Psoas muscle (tissue), 8 donors: ENCODE results near the gene TEAD1. TPM values are rescaled to one million over a fixed set of nuclear protein-coding genes. Genes with fewer than 3 reads are reported as not detected.
"Not testable (repeated sequence)": the region's sequence is repeated elsewhere in the genome, so short reads cannot be mapped to it uniquely, and the experiment has no call there.

Experiments used
- ATAC-seq, 4 donors: fragments of 200-7000 bp; cut with Tn5 transposase; one replicate each; pipeline ENCODE4 v1.9.1; 2020; ENCODE audit warnings: moderate library complexity in 3 of 4, mild to moderate bottlenecking in 2 of 4
- DNase-seq, 2 donors: peaks; one replicate each; pipeline ENCODE4 v3.0.0-alpha.2; 2020
- H3K27ac ChIP-seq: fragments of 200-600 bp; one replicate; pipeline ENCODE4 v1.8.0; 2022
- H3K27me3 ChIP-seq, 3 donors: fragments of 200-600 bp in 1 of 3; one replicate each; pipeline versions ENCODE4 v1.6.1 to v1.8.0; 2013 to 2022; ENCODE audit warnings: low read length in 2 of 3, mild to moderate bottlenecking in 2 of 3, moderate library complexity in 1 of 3; ENCODE audit not compliant: insufficient read depth in 3 of 3
- H3K36me3 ChIP-seq, 2 donors: fragments of 200-600 bp in 1 of 2; one replicate each; pipeline versions ENCODE4 v1.6.1 to v1.8.0; 2013 to 2022; ENCODE audit warnings: low read depth in 1 of 2, mild to moderate bottlenecking in 1 of 2, moderate library complexity in 1 of 2; ENCODE audit not compliant: insufficient read depth in 1 of 2
- H3K4me1 ChIP-seq: fragments of 200-600 bp; one replicate; pipeline ENCODE4 v1.8.0; 2022
- H3K4me3 ChIP-seq: fragments of 200-600 bp; one replicate; pipeline ENCODE4 v1.8.0; 2022; ENCODE audit warnings: mild to moderate bottlenecking
- H3K9me3 ChIP-seq: fragments of 200-600 bp; one replicate; pipeline ENCODE4 v1.8.0; 2022
- WGBS, 3 donors: extraction: QIAGEN DNeasy Blood & Tissue Kit; methylation state at CpG; one replicate each; pipeline versions ENCODE4 v1.1.6 to v1.1.7; 2013; 5-methylcytosine and 5-hydroxymethylcytosine counted together
- intact Hi-C, 2 donors: fragments of 100-400 bp; cut with DNase I; formaldehyde crosslinking; loops; one replicate each; pipeline versions ENCODE4 v1.11.0 to v1.14.2; 2022
- polyA plus RNA-seq, 3 donors: library from polyadenylated mRNA; stranded (reverse); fragments of 200-250 nt; gene quantifications; one replicate each; pipeline ENCODE4 v1.2.3, GENCODE V29; 2013
- total RNA-seq, 4 donors: library from RNA; stranded (reverse); fragmentation: NEBNext Ultra II Directional in 2 of 4; extraction: Animal tissue kit (Norgen Biotek cat#: 25700) in 2 of 4; gene quantifications; one replicate each; pipeline versions ENCODE4 v1.2.1 to v1.2.4, GENCODE V29; 2021 to 2023
- TF ChIP-seq, protein P1 (sequence below): fragments of 200-600 bp; IDR thresholded peaks from one replicate; pipeline ENCODE4 v1.8.0; 2022; ENCODE audit warnings: antibody characterized with exemption
- donor health status: healthy with polysubstance abuse.
- donor health status: DM: no; HTN: no; CAD: no; lungs with moderate emphysema.
- donor health status: Bipolar disorder and iron deficiency.
- donor health status: healthy.
- donor health status: DM: yes; HTN: yes; CAD: no.
- donor health status: DM: no; HTN: no; CAD: no.
- donor health status: DM: no; HTN: no; CAD: no.
- donor health status: DM: yes; HTN: yes; CAD: no.

Gene TEAD1
- total and polyA plus RNA-seq, 7 donors: 11.3 to 178 (median 112) TPM

DNA sequence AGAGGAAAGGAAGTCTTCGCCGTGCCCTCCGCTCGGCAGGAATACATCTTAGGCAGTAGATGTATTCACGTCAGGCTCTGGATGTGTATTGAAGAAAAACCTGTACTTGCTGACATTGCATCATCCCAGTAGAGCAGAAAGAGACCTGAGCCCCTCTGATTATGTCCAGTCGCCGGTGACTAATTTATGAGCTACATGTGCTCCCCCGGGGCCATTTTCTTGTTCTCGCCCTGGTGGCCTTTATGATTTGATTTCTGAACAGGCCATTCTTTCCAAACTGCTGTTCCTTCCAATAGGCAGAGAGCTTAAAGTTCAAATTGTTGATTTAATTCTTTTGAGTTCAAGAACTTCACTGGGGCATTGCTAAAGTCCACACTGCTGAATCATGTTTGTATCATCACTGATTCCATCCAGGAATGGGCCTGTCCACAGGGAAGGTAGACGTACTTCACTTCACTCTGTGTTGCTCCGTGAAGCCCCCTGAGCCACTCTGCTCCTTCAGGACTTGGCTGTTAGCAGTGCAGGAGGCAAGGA lies 197.6 kb downstream of the TEAD1 start:
- Histone ChIP-seq H3K9me3 (no peaks in the 10 kb centered on the region), H3K4me3 (no peak overlapping the region), H3K27me3 (no peaks in the 10 kb centered on the region), H3K36me3 (peaks cover 0 to 3% of the 10 kb centered on the region in 2 donors), H3K27ac (no peak overlapping the region), H3K4me1 (peaks cover 13% of the 10 kb centered on the region)
- DNase-seq: no peak
- TF ChIP-seq, protein P1, sequence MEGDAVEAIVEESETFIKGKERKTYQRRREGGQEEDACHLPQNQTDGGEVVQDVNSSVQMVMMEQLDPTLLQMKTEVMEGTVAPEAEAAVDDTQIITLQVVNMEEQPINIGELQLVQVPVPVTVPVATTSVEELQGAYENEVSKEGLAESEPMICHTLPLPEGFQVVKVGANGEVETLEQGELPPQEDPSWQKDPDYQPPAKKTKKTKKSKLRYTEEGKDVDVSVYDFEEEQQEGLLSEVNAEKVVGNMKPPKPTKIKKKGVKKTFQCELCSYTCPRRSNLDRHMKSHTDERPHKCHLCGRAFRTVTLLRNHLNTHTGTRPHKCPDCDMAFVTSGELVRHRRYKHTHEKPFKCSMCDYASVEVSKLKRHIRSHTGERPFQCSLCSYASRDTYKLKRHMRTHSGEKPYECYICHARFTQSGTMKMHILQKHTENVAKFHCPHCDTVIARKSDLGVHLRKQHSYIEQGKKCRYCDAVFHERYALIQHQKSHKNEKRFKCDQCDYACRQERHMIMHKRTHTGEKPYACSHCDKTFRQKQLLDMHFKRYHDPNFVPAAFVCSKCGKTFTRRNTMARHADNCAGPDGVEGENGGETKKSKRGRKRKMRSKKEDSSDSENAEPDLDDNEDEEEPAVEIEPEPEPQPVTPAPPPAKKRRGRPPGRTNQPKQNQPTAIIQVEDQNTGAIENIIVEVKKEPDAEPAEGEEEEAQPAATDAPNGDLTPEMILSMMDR: no peak
- 84 to 92% (median 86%) methylated on average over 11 of the region's 11 CpGs for WGBS, 3 donors
- peak in 1 of 4 donors; percentile 20 for ATAC-seq
- intact Hi-C loops: no loop called here

DNA sequence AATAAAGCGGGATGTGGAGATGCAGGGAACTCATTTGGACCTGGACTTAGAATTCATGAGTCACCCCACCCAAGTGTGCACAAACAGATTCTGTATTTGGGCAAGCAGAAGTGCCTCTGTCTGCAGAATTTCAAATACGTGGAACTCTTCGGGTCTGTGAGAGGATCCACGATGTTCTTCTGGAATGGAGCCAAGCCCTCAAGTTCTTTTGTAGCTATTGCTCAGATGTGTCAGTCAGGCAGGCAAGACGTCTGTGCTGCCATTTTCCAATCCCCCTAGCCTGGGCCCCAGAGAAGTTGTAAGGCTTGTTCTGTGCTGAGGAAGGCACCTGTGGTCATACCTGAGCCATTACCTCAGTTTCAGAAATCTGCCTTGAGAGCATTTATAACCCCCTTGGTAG lies 202.1 kb downstream of the TEAD1 start:
- Histone ChIP-seq H3K9me3 (no peaks in the 10 kb centered on the region), H3K27me3 (no peaks in the 10 kb centered on the region), H3K4me3 (no peak overlapping the region), H3K4me1 (peaks cover 3% of the 10 kb centered on the region), H3K36me3 (peaks cover 0 to 28% of the 10 kb centered on the region in 2 donors), H3K27ac (peak overlapping the region; percentile 23)
- TF ChIP-seq, protein P1: no peak
- intact Hi-C loops: no loop called here
- ATAC-seq (peak in 2 of 4 donors; percentile 66 to 73), DNase-seq (no peak)
- 55 to 81% (median 59%) methylated on average over 5 of the region's 5 CpGs for WGBS, 3 donors

- 66 to 93% (median 79%) methylated on average over 5 of the region's 5 CpGs for WGBS, 3 donors
- H3K4me1 ChIP-seq: peaks cover under 1% of the 10 kb centered on the region
- no peak overlapping the region for H3K27ac ChIP-seq
- DNase-seq (no peak), ATAC-seq (no peak)
- TF ChIP-seq, protein P1: no peak
- H3K27me3 ChIP-seq: no peaks in the 10 kb centered on the region
- intact Hi-C loops: no loop called here
- peaks cover 5 to 31% of the 10 kb centered on the region in 2 donors for H3K36me3 ChIP-seq
- H3K9me3 ChIP-seq: no peaks in the 10 kb centered on the region
- H3K4me3 ChIP-seq: no peak overlapping the region
Measured at GRCh38 chr11:12876988-12877387, 202.8 kb downstream of the TEAD1 start.

DNA sequence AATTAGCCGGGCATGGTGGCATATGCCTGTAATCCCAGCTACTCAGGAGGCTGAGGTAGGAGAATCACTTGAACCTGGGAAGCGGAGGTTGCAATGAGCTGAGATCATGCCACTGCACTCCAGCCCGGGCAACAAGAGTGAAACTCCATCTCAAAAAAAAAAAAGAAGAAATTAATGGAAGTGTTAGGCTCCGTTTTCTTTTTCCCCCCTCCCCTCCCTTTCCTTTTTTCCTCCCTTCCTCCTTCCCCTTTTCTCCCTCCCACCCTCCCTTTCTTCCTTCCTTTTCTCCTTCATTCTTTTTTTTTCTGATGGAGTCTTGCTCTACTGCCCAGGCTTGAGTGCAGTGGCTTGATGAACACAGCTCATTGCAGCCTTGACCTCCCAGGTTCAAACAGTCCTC lies 203.3 kb downstream of the TEAD1 start:
- H3K9me3 ChIP-seq, intact Hi-C loops, H3K27me3 ChIP-seq, H3K4me1 ChIP-seq, DNase-seq, ATAC-seq, H3K4me3 ChIP-seq, H3K27ac ChIP-seq: not testable (repeated sequence)
- 86 to 95% (median 92%) methylated on average over 4 of the region's 4 CpGs for WGBS, 3 donors
- H3K36me3 ChIP-seq: peaks cover 5 to 37% of the 10 kb centered on the region in 2 donors

DNA sequence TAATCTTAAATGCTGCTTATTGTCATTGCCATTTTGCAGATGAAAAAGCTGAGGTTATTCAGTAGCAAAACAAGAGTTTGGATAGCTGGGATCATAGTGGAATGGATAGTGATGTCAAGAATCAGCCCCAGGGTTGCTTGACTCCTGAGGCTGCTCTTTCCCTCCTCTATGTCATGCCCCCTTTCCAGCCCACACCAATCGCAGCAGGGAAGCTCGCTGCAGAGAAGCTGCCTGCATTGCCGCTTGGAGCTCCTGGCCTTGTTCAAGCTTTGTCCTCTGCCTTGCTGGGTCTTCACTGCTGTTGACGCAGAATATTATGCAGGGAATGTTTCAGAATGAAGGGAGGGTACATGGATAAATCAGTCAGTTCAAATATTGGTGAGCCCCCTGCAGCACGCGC lies 206.1 kb downstream of the TEAD1 start:
- no peak overlapping the region for H3K4me3 ChIP-seq
- H3K9me3 ChIP-seq: no peaks in the 10 kb centered on the region
- DNase-seq (no peak), ATAC-seq (no peak)
- no peaks in the 10 kb centered on the region for H3K27me3 ChIP-seq
- intact Hi-C loops: loop anchor here in 1 of 2 donors (10.0 kb wide), 1 partner anchor 66 kb away; no protein-coding TSS in a partner anchor
- H3K36me3 ChIP-seq: peaks cover 5 to 61% of the 10 kb centered on the region in 2 donors
- H3K27ac ChIP-seq: no peak overlapping the region
- no peaks in the 10 kb centered on the region for H3K4me1 ChIP-seq
- TF ChIP-seq, protein P1: no peak
- 92 to 97% (median 94%) methylated on average over 6 of the region's 6 CpGs for WGBS, 3 donors
